Progenitor cell of endocrine pancreas (in vitro differentiated cells): ENCODE data around the gene EFR3B. TPM values are rescaled to one million over a fixed set of nuclear protein-coding genes. Genes with fewer than 3 reads are reported as not detected.

Source experiments
- DNase-seq: peaks from one replicate; pipeline ENCODE4 v3.0.0; 2021; ENCODE audit warnings: low spot score; ENCODE audit not compliant: unreplicated experiment
- H3K27ac Mint-ChIP-seq: 2 replicates; pipeline ENCODE4 v1.8.0; 2021; ENCODE audit warnings: mild to moderate bottlenecking, moderate library complexity, mixed read lengths
- H3K27me3 Mint-ChIP-seq: 2 replicates; pipeline ENCODE4 v1.8.0; 2021; ENCODE audit warnings: mixed read lengths
- H3K36me3 Mint-ChIP-seq: 2 replicates; pipeline ENCODE4 v1.8.0; 2022; ENCODE audit warnings: mixed read lengths; ENCODE audit not compliant: insufficient read depth
- H3K4me1 Mint-ChIP-seq: 2 replicates; pipeline ENCODE4 v1.8.0; 2021; ENCODE audit warnings: low read depth, mixed read lengths
- H3K4me3 Mint-ChIP-seq: 2 replicates; pipeline ENCODE4 v1.8.0; 2021; ENCODE audit warnings: low read depth, mild to moderate bottlenecking, moderate library complexity, mixed read lengths
- H3K9me3 Mint-ChIP-seq: 2 replicates; pipeline ENCODE4 v1.8.0; 2021; ENCODE audit warnings: low read depth, mixed read lengths
- CTCF ChIP-seq: fragments of 200-600 bp; sonication (generic); IDR thresholded peaks from one replicate; pipeline ENCODE4 v1.5.0; 2021; ENCODE audit warnings: antibody characterized with exemption, mild to moderate bottlenecking; ENCODE audit not compliant: unreplicated experiment
- total RNA-seq: library from RNA; stranded (reverse); gene quantifications from 2 replicates; pipeline ENCODE4 v1.2.1, GENCODE V29; 2021

Gene EFR3B
- total RNA-seq, 1 donor from 2014 or later, result 23.3 TPM

- no peaks in the 10 kb centered on the region for H3K9me3 Mint-ChIP-seq
- no peak overlapping the region for H3K4me3 Mint-ChIP-seq
- H3K27me3 Mint-ChIP-seq, result no peaks in the 10 kb centered on the region
- no peak overlapping the region for H3K27ac Mint-ChIP-seq
- peaks cover 3% of the 10 kb centered on the region for H3K4me1 Mint-ChIP-seq
- no peak for DNase-seq
- TF ChIP-seq CTCF, result no peak
- peaks cover 4% of the 10 kb centered on the region for H3K36me3 Mint-ChIP-seq
These were observed 75.1 kb downstream of the EFR3B start for GRCh38 chr2:25116956-25117355.

- Mint-ChIP-seq H3K4me1 (no peaks in the 10 kb centered on the region), H3K36me3 (peaks cover 10% of the 10 kb centered on the region), H3K4me3 (no peak overlapping the region), H3K27ac (no peak overlapping the region), H3K27me3 (no peaks in the 10 kb centered on the region), H3K9me3 (no peaks in the 10 kb centered on the region)
- TF ChIP-seq CTCF, result no peak
- no peak for DNase-seq
These were observed 77.4 kb downstream of the EFR3B start for GRCh38 chr2:25119263-25119662.

- DNase-seq, result no peak
- H3K9me3 Mint-ChIP-seq, result no peaks in the 10 kb centered on the region
- no peaks in the 10 kb centered on the region for H3K27me3 Mint-ChIP-seq
- H3K4me3 Mint-ChIP-seq, result no peak overlapping the region
- H3K27ac Mint-ChIP-seq, result no peak overlapping the region
- TF ChIP-seq CTCF, result no peak
- H3K36me3 Mint-ChIP-seq, result peaks cover 8% of the 10 kb centered on the region
- no peaks in the 10 kb centered on the region for H3K4me1 Mint-ChIP-seq
These were observed 80.5 kb downstream of the EFR3B start for GRCh38 chr2:25122367-25122766.

- no peak for DNase-seq
- Mint-ChIP-seq H3K27ac (no peak overlapping the region), H3K9me3 (no peaks in the 10 kb centered on the region), H3K4me3 (no peak overlapping the region), H3K4me1 (no peaks in the 10 kb centered on the region), H3K27me3 (no peaks in the 10 kb centered on the region), H3K36me3 (peaks cover 6% of the 10 kb centered on the region)
- no peak for TF ChIP-seq CTCF
These were observed 81.8 kb downstream of the EFR3B start for GRCh38 chr2:25123682-25124081.

GRCh38 chr2:25125189-25125588 lies 83.3 kb downstream of the EFR3B start:
- TF ChIP-seq CTCF, result no peak
- Mint-ChIP-seq H3K36me3 (peaks cover 6% of the 10 kb centered on the region), H3K27me3 (no peaks in the 10 kb centered on the region), H3K9me3 (no peaks in the 10 kb centered on the region), H3K27ac (no peak overlapping the region), H3K4me1 (no peaks in the 10 kb centered on the region), H3K4me3 (no peak overlapping the region)
- no peak for DNase-seq
